WTC11 (cell line): ENCODE results near the gene SERPINB1. TPM values are rescaled to one million over a fixed set of nuclear protein-coding genes. Genes with fewer than 3 reads are reported as not detected.
A peak's percentile ranks its signal among the peaks of the same experiment; 100 is the strongest.

Experiments
- ATAC-seq: fragments of 200-7000 bp; cut with Tn5 transposase; 2 replicates; pipeline ENCODE4 v1.10.0; 2021; ENCODE audit warnings: mild to moderate bottlenecking, moderate library complexity
- CTCF ChIA-PET: fragments of 300-600 bp; sonication (Branson Sonifier 250); formaldehyde crosslinking; loops from one replicate; lab custom pipeline; 2021; ENCODE audit warnings: antibody characterized with exemption; lab: Charles Lee
- POLR2A ChIA-PET: fragments of 350-600 bp; sonication (Branson Sonifier 250); formaldehyde crosslinking; loops from one replicate; lab custom pipeline; 2021; ENCODE audit warnings: antibody characterized with exemption; lab: Charles Lee
- DNase-seq: peaks from one replicate; pipeline ENCODE4 v3.0.0; 2021; ENCODE audit warnings: low spot score
- H3K27ac Mint-ChIP-seq: 2 replicates; pipeline ENCODE4 v1.8.0; 2021; ENCODE audit warnings: mixed read lengths
- H3K27me3 Mint-ChIP-seq: 2 replicates; pipeline ENCODE4 v1.8.0; 2021; ENCODE audit warnings: low read depth, mild to moderate bottlenecking, moderate library complexity, mixed read lengths
- H3K36me3 Mint-ChIP-seq: 2 replicates; pipeline ENCODE4 v1.8.0; 2021; ENCODE audit warnings: mixed read lengths
- H3K4me1 Mint-ChIP-seq: 2 replicates; pipeline ENCODE4 v1.8.0; 2022; ENCODE audit warnings: mixed read lengths
- H3K4me3 Mint-ChIP-seq: 2 replicates; pipeline ENCODE4 v1.8.0; 2021; ENCODE audit warnings: mild to moderate bottlenecking, moderate library complexity, mixed read lengths
- H3K9me3 Mint-ChIP-seq: 2 replicates; pipeline ENCODE4 v1.8.0; 2021; ENCODE audit warnings: mixed read lengths
- CDX4 ChIP-seq: fragments of 250-450 bp; sonication (Bioruptor Pico); IDR thresholded peaks from 2 replicates; pipeline ENCODE4 v1.9.0; 2021; ENCODE audit warnings: moderate library complexity, mild to moderate bottlenecking, inconsistent platforms, borderline replicate concordance
- EMX1 ChIP-seq: fragments of 250-450 bp; sonication (Bioruptor Pico); IDR thresholded peaks from 2 replicates; pipeline ENCODE4 v1.8.0; 2021; ENCODE audit warnings: mild to moderate bottlenecking
- ETV6 ChIP-seq: sonication (generic); formaldehyde crosslinking; IDR thresholded peaks from 2 replicates; pipeline ENCODE4 v1.8.1; 2022; ENCODE audit warnings: mild to moderate bottlenecking, missing genetic modification reagents
- FOXJ3 ChIP-seq: sonication (generic); formaldehyde crosslinking; IDR thresholded peaks from 2 replicates; pipeline ENCODE4 v1.9.0; 2021; ENCODE audit warnings: missing genetic modification reagents, mild to moderate bottlenecking, borderline replicate concordance
- FOXP4 ChIP-seq: sonication (generic); formaldehyde crosslinking; IDR thresholded peaks from 2 replicates; pipeline ENCODE4 v1.8.0; 2022; ENCODE audit warnings: mild to moderate bottlenecking, missing genetic modification reagents
- GRHL2 ChIP-seq: fragments of 250-450 bp; sonication (Bioruptor Pico); IDR thresholded peaks from 2 replicates; pipeline ENCODE4 v1.8.0; 2022; ENCODE audit warnings: mild to moderate bottlenecking, moderate library complexity; ENCODE audit not compliant: insufficient replicate concordance, severe bottlenecking
- GTF2I ChIP-seq: fragments of 250-450 bp; sonication (Bioruptor Pico); conservative IDR thresholded peaks from 2 replicates; pipeline ENCODE4 v1.4.0; 2021; ENCODE audit warnings: mild to moderate bottlenecking
- HMGA2 ChIP-seq: fragments of 250-450 bp; sonication (Bioruptor Pico); IDR thresholded peaks from 2 replicates; pipeline ENCODE4 v1.4.0; 2021; ENCODE audit warnings: mild to moderate bottlenecking, moderate library complexity
- NR1H2 ChIP-seq: sonication (generic); formaldehyde crosslinking; IDR thresholded peaks from 2 replicates; pipeline ENCODE4 v1.9.0; 2021; ENCODE audit warnings: mild to moderate bottlenecking, moderate library complexity, missing genetic modification reagents
- NR2C2 ChIP-seq: sonication (generic); formaldehyde crosslinking; IDR thresholded peaks from 2 replicates; pipeline ENCODE4 v1.8.0; 2022; ENCODE audit warnings: mild to moderate bottlenecking, missing genetic modification reagents
- PRRX2 ChIP-seq: fragments of 250-450 bp; sonication (Bioruptor Pico); IDR thresholded peaks from 2 replicates; pipeline ENCODE4 v1.8.0; 2021; ENCODE audit warnings: mild to moderate bottlenecking
- RORB ChIP-seq: fragments of 250-450 bp; sonication (Bioruptor Pico); IDR thresholded peaks from 2 replicates; pipeline ENCODE4 v1.9.0; 2021; ENCODE audit warnings: mild to moderate bottlenecking
- SMAD3 ChIP-seq: sonication (generic); formaldehyde crosslinking; IDR thresholded peaks from 2 replicates; pipeline ENCODE4 v1.8.0; 2022; ENCODE audit warnings: missing genetic modification reagents, mild to moderate bottlenecking, borderline replicate concordance
- SMAD4 ChIP-seq: sonication (generic); formaldehyde crosslinking; IDR thresholded peaks from 2 replicates; pipeline ENCODE4 v1.8.0; 2022; ENCODE audit warnings: mild to moderate bottlenecking, missing genetic modification reagents
- TCF7 ChIP-seq: sonication (generic); formaldehyde crosslinking; IDR thresholded peaks from 2 replicates; pipeline ENCODE4 v1.8.0; 2022; ENCODE audit warnings: mild to moderate bottlenecking, low read depth, missing genetic modification reagents, moderate library complexity
- TEAD1 ChIP-seq: sonication (generic); formaldehyde crosslinking; IDR thresholded peaks from 2 replicates; pipeline ENCODE4 v1.8.0; 2022; ENCODE audit warnings: mild to moderate bottlenecking, missing genetic modification reagents
- ZBTB43 ChIP-seq: sonication (generic); formaldehyde crosslinking; IDR thresholded peaks from 2 replicates; pipeline ENCODE4 v1.8.1; 2023; ENCODE audit warnings: mild to moderate bottlenecking, missing genetic modification reagents
- ZNF317 ChIP-seq: sonication (generic); formaldehyde crosslinking; IDR thresholded peaks from 2 replicates; pipeline ENCODE4 v1.8.1; 2023; ENCODE audit warnings: low read depth, mild to moderate bottlenecking, moderate library complexity, missing genetic modification reagents, borderline replicate concordance
- ZNF416 ChIP-seq: fragments of 250-450 bp; sonication (Bioruptor Pico); IDR thresholded peaks from 2 replicates; pipeline ENCODE4 v1.9.0; 2021; ENCODE audit warnings: mild to moderate bottlenecking, inconsistent platforms
- total RNA-seq: library from RNA; stranded (reverse); gene quantifications from 3 replicates; pipeline ENCODE4 v1.2.3, GENCODE V29; 2021
- TF ChIP-seq, protein P1 (sequence below): sonication (generic); formaldehyde crosslinking; IDR thresholded peaks from 2 replicates; pipeline ENCODE4 v1.8.0; 2022; ENCODE audit warnings: mild to moderate bottlenecking, missing genetic modification reagents
- TF ChIP-seq, protein P2 (sequence below): sonication (generic); formaldehyde crosslinking; IDR thresholded peaks from 2 replicates; pipeline ENCODE4 v1.8.0; 2022; ENCODE audit warnings: mild to moderate bottlenecking, missing genetic modification reagents
- TF ChIP-seq, protein P3 (sequence below): sonication (generic); formaldehyde crosslinking; IDR thresholded peaks from 2 replicates; pipeline ENCODE4 v1.8.0; 2023; ENCODE audit warnings: missing genetic modification reagents, mild to moderate bottlenecking, borderline replicate concordance

The SERPINB1 gene
- total RNA-seq, 1 experiment from 2014 or later = 14.8 TPM

GRCh38 chr6:2841264-2842138 is at the start of gene SERPINB1 (continued):
- TF ChIP-seq FOXP4 (CRISPR knock-in tag) (peak; percentile 63; the same call in 1 of the 2 replicates), RORB (CRISPR knock-in tag) (no peak), EMX1 (no peak), NR2C2 (CRISPR knock-in tag) (peak; percentile 43; the same call in 1 of the 2 replicates), TEAD1 (no peak), ETV6 (CRISPR knock-in tag) (peak; percentile 13; the same call in 1 of the 2 replicates), SMAD4 (CRISPR knock-in tag) (no peak), ZBTB43 (CRISPR knock-in tag) (peak; percentile 77; the same call in 1 of the 2 replicates), FOXJ3 (CRISPR knock-in tag) (no peak), NR1H2 (CRISPR knock-in tag) (no peak), PRRX2 (CRISPR knock-in tag) (no peak), GTF2I (CRISPR knock-in tag) (peak; percentile 88), ZNF416 (CRISPR knock-in tag) (no peak), TCF7 (CRISPR knock-in tag) (no peak), ZNF317 (CRISPR knock-in tag) (0 out of 2 replicates have a peak, but pooled peaks have one; percentile 29)
- TF ChIP-seq, protein P1, sequence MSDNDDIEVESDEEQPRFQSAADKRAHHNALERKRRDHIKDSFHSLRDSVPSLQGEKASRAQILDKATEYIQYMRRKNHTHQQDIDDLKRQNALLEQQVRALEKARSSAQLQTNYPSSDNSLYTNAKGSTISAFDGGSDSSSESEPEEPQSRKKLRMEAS (CRISPR knock-in tag) = peak; percentile 89
- TF ChIP-seq, protein P2, sequence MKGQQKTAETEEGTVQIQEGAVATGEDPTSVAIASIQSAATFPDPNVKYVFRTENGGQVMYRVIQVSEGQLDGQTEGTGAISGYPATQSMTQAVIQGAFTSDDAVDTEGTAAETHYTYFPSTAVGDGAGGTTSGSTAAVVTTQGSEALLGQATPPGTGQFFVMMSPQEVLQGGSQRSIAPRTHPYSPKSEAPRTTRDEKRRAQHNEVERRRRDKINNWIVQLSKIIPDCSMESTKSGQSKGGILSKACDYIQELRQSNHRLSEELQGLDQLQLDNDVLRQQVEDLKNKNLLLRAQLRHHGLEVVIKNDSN (CRISPR knock-in tag) = peak; percentile 56; the same call in 1 of the 2 replicates

DNA sequence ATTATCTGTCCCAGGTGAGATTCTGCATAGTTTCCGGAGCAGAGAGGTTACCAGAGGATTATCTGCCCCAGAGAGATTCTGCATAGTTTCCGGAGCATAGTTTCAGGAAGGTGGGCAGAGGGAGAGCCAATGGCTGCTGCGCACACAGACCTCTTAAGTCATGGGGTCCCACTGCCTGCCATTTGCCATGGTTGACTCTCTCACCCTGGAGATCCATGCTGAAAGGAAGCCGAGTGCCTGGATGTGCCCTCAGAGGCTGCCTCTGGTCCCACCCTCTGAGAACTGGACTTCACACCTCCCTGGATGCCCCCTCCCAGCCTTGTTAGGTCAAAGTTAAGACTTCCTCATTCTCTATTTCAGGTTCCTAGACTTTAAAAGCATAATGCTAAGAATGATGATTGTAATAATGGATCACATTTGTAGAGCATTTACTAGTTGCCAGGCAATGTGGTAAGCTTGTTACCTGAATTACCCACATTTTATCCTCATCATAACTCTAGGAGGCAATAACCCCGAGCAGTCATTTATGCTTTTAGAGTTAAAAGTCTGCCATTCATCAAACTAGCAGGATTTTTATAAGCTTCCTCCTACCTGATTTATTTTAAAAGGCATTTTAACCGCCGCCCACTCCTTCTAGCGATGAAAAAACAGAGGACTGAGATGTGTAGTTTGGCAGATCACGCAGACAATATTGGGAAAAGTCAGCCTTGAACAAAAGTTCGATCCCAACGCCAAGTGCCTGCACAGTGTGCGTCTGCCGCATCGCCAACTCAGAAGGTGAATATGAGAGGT is 49.5 kb upstream of the SERPINB1 start:
- ChIA-PET POLR2A (no interaction called here), CTCF (interaction anchor here (1.3 kb wide), 1 partner anchor 25 kb away, joined by 3 read pairs; no protein-coding TSS in a partner anchor)
- no peak for DNase-seq
- H3K4me3 Mint-ChIP-seq = no peak overlapping the region
- ATAC-seq = no peak
- H3K27ac Mint-ChIP-seq = peak overlapping the region; percentile 41
- H3K27me3 Mint-ChIP-seq = no peaks in the 10 kb centered on the region
- H3K9me3 Mint-ChIP-seq = no peaks in the 10 kb centered on the region
- H3K4me1 Mint-ChIP-seq = peaks cover 4% of the 10 kb centered on the region
- H3K36me3 Mint-ChIP-seq = peaks cover 53% of the 10 kb centered on the region
- TF ChIP-seq FOXP4 (CRISPR knock-in tag) (no peak), CDX4 (CRISPR knock-in tag) (no peak), SMAD3 (CRISPR knock-in tag) (no peak), ZNF416 (CRISPR knock-in tag) (no peak), GRHL2 (no peak), RORB (CRISPR knock-in tag) (no peak), HMGA2 (CRISPR knock-in tag) (no peak)
- TF ChIP-seq, protein P3, sequence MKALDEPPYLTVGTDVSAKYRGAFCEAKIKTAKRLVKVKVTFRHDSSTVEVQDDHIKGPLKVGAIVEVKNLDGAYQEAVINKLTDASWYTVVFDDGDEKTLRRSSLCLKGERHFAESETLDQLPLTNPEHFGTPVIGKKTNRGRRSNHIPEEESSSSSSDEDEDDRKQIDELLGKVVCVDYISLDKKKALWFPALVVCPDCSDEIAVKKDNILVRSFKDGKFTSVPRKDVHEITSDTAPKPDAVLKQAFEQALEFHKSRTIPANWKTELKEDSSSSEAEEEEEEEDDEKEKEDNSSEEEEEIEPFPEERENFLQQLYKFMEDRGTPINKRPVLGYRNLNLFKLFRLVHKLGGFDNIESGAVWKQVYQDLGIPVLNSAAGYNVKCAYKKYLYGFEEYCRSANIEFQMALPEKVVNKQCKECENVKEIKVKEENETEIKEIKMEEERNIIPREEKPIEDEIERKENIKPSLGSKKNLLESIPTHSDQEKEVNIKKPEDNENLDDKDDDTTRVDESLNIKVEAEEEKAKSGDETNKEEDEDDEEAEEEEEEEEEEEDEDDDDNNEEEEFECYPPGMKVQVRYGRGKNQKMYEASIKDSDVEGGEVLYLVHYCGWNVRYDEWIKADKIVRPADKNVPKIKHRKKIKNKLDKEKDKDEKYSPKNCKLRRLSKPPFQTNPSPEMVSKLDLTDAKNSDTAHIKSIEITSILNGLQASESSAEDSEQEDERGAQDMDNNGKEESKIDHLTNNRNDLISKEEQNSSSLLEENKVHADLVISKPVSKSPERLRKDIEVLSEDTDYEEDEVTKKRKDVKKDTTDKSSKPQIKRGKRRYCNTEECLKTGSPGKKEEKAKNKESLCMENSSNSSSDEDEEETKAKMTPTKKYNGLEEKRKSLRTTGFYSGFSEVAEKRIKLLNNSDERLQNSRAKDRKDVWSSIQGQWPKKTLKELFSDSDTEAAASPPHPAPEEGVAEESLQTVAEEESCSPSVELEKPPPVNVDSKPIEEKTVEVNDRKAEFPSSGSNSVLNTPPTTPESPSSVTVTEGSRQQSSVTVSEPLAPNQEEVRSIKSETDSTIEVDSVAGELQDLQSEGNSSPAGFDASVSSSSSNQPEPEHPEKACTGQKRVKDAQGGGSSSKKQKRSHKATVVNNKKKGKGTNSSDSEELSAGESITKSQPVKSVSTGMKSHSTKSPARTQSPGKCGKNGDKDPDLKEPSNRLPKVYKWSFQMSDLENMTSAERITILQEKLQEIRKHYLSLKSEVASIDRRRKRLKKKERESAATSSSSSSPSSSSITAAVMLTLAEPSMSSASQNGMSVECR = no peak
